Measurements from ENCODE around the gene MYO9B.

The MYO9B gene

DNA sequence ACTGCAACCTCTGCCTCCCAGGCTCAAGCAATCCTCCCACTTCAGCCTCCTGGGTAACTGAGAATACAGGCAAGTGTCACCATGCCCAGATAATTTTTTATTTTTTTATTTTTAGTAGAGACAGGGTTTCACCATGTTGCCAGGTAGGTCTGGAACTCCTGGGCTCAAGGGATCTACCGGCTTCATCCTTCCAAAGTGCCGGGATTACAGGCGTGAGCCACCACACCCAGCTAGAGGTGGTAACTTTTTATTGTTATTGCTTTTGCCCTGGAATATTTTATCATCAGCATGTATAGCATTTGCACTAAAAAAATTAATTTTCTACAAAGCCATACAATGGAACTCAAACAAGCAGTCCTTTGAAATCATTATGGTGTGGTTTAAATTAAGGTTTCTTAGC lies 14.4 kb upstream of the MYO9B start:
- DNase-seq (ENCODE audit: extremely low read depth in 1 of 2, low read depth in 1 of 2) = no peak

DNA sequence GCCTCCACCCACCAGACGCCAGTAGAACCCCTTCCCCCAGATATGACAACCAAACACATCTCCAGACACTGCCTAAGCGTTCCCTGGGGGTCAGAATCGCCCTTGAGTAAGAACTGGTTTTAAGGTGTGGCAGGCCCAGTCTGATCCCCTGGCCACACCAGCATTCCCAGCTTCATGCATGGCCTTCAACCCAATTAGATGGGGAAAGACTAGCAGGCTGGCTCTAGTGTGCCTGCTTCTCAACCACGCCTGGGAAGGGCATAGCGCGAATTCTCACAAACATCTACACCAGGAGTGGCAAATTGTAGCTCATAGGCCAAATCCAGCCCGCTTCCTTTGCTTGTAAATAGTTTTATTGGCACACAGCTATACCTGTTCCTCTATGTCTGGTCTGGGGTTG lies 13.9 kb upstream of the MYO9B start:
- DNase-seq (ENCODE audit: extremely low read depth in 1 of 2, low read depth in 1 of 2) = no peak

DNA sequence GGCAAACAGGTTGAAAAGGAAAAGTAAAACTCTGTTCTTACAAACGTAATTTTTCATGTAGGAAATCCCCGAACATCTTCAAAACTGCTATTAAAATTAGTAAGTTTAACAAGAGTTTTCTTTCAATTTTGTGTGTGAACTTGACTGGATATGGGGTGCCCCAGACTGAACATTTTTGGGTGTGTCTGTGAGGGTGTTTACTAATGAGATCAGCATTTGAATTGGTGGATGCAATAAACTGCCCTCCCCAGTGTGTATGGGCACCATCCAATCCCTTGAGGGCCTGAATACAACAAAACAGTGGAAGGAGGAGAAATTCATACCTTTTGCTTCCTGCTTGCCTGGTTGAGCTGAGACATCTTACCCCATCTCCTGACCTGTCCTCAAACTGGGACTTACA lies 12.1 kb upstream of the MYO9B start:
- no peak for DNase-seq (ENCODE audit: extremely low read depth in 1 of 2, low read depth in 1 of 2)

DNA sequence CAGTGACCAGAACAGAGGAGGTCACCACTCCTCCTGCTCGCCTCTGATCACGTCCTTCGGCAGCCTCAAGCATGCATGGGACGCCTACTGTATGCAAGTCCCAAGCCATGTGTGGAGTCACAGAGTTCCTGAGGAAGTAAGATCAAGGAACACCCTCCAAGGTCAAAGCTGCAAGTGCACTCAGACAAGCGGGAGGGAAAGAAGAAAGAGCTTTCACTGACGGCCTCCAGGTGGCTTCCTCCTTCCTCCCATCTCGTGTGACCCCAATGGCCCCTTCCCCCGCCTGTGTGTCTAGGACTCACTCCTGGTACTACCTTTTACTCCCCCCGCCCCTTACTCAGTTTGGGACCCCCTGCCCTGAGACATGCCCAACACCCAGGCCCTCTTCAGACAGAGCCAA lies 6.4 kb upstream of the MYO9B start:
- DNase-seq (ENCODE audit: extremely low read depth in 1 of 2, low read depth in 1 of 2) = no peak

DNA sequence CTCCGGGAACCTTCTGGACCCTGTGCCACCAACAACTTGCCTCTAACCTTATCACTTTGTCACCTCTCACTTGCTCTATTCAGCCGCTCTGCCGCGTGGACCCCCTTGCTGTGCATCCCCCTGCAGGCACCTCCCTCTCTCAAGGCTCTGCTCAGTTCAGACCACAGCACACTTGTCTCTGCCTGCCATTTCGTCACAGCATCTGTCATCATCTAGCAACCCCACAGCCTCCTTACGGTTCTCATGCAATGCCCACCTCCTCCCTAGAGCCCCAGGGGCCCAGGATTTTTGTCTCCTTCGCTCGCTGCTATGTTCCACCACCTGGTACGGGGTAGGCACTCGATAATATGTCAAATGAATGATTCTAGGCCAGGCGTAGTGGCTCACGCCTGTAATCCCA lies 5.2 kb upstream of the MYO9B start:
- no peak for DNase-seq (ENCODE audit: extremely low read depth in 1 of 2, low read depth in 1 of 2)

DNA sequence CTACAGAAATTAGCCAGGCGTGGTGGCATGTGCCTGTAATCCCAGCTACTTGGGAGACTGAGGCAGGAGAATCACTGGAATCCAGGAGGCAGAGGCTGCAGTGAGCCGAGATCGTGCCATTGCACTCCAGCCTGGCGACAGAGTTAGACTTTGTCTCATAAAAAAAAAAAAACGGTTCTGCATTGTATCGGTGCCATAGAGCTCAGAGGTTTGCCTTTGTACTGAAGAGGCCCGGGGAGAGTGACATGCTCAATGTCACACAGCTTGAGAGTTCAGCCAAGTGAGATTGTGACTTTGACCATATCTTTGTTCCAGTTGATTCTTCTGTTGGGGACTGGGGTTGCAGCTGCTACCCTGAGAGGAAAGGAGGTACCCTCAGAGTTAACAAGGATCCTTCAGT lies 4.7 kb upstream of the MYO9B start:
- DNase-seq (ENCODE audit: extremely low read depth in 1 of 2, low read depth in 1 of 2) = no peak

DNA sequence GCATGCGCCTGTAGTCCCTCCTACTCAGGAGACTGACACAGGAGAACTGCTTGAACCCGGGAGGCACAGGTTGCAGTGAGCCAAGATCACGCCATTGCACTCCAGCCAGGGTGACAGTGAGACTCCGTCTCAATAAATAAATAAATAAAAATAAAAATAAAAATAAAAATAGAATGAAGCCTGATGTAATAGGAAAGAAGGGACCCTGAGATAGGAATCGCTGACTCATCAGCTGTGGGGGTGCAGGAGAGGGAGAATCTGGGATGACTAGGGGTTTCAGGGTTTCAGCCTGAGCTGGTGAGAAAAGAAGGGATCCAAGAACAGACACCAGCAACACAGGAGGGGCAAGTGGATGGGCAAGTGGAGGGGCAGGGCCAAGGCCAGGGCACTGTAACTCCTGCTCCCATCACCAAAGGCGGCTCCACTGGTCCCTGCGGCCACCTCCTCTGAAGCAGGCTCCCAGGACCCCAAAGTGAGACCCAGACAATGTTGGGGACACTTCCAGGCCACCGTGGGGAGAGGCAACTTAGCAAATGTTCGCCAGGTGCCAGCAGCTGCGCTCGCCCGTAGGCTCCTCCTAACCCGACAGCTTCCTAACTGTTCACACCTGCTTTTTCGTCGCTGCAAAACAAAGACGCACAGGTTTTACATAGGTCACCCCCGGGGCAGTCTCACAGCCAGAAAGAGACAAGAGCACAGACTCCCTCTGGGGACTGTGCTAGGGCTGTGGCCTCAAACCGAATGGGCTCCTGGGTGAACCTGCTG lies 1.5 kb upstream of the MYO9B start:
- DNase-seq (ENCODE audit: extremely low read depth in 1 of 2, low read depth in 1 of 2) = no peak

DNA sequence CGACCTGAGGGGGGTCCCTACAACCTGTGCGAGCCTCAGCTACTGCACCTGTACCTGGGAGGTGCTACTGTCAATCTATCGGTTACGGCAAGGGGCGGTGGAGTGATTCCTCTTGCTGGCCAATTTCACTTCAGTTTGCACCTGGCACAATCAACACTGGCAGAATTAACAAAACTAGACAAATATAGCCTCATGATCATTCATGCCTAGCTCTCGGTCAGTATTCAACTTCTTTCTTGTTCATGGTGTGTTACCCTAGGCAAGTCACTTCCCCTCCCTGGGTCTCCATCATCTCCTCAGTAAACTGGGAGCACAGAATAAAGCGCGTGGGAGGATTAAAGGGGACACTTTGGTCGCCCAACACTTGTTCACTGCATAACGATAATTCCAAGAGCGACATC lies 943 bp upstream of the MYO9B start:
- no peak for DNase-seq (ENCODE audit: extremely low read depth in 1 of 2, low read depth in 1 of 2)

DNA sequence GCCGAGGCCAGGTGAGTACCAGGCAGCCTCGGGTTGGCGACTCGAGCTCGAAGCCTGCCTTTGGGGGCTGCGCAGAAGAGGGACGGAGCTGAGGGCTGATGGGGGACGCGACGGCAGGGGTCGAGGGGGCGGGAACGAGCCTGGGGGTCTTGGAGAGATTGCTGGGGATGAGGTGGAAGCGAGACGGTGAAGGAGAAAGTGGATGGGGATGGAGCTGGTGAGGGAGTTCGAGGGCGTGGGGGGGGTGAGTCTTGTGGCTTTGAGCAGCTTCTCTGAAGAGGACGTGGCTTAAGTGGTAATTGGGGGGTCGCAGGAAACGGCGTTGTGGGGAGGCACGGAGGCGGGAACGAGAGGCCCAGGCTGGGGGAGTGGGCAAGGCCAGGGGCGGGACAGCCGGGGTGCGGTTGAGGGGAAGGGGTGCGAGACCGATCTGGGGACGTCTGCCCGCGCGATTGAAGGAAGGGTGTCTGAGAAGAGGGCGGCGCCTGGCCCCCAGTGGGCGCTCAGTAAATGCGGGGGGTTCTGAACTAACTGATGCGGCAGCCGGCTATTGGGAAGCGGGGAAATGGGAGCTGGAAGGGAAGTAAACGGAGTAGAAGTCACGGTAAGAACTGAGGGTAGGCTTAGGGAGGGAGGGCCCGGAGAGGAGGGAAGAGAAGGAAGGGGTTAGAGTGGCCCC lies 426 bp downstream of the MYO9B start:
- peak in 1 of 2 donors; percentile 37 for DNase-seq (ENCODE audit: extremely low read depth in 1 of 2, low read depth in 1 of 2)

DNA sequence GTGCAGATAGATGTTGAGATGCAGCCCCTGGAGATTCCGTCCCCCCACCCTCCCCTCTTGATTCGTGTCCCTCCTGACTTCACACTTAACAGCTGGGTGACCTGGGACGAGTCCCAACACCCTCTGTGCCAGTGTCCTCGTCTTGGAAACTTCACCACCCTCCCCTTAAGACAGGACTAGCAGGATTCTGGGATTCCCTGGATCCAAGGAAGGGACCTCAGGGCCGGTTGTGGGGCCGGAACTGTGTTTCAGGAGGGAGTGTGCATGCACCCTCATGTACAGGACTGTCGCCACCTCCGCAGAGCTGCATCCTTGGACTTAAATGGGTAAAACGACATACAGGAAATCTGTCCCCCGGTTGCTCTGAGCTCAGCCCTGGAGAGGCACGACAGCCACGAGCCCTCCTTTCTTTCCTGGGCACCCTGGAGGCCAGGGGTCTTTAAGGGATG lies 990 bp downstream of the MYO9B start:
- no peak for DNase-seq (ENCODE audit: extremely low read depth in 1 of 2, low read depth in 1 of 2)

DNA sequence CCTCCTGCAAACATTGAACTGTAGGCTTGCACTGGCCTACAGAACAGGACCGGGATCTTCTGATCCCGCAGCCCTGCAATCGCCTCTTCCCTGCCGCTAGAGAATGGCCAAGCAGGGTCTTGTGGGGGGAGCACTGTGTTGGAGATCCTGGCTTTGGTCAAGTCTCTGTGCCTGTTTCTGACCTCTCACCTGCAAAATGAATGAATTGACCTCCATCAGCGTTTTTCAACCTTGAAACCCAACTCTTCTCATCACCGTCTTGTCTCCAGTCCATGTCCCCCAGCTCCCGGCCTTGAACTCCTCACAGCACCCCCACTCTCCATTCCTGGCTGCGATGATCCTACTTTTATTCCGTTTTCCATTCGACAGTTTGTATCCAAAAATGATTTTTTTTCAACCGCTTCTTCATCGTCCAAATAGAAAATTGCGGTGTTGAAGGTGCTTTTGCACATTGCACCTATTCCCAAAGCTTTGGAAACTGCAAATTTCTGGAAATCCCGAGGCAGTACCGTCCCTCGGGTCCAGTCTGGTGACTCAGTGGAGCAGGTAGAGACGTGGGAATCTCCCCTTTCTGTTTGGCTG lies 2.0 kb downstream of the MYO9B start:
- no peak for DNase-seq (ENCODE audit: extremely low read depth in 1 of 2, low read depth in 1 of 2)

DNA sequence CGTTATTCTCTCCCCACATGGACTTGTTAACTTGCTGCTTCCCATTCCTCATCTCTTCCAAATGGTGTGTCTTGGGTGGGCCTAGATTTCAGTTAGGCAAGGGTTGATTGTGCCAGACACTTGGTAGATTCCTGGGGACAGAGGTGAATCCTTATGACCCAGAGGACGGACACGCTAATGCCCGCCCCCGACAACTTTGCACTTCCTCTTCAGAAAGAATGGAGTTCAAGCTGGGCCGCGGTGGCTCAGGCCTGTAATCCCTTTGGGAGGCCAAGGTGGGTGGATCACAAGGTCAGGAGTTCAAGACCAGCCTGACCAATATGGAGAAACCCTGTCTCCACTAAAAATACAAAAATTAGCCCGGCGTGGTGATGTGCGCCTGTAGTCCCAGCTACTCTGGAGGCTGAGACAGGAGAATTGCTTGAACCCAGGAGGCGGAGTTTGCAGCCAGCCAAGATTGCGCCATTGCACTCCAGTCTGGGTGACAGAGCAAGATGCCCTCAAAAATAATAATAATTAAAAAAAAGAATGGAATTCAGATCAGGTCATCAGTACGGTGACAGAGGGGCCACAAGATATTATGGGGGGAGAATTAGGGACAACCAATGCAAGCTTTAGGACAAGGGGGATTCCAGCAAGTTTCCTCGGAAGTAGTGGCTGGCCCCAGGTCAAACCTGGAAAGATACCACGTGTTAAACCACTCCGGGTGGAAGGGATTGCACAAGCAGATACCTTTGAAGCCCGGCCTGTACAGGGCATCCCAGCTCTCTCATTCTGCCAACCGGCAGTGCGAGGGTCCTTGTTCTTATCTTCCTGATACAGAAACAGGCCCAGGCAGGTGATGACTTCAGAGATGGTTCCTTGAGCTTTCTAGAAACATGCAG lies 2.7 kb downstream of the MYO9B start:
- DNase-seq (ENCODE audit: extremely low read depth in 1 of 2, low read depth in 1 of 2) = no peak

DNA sequence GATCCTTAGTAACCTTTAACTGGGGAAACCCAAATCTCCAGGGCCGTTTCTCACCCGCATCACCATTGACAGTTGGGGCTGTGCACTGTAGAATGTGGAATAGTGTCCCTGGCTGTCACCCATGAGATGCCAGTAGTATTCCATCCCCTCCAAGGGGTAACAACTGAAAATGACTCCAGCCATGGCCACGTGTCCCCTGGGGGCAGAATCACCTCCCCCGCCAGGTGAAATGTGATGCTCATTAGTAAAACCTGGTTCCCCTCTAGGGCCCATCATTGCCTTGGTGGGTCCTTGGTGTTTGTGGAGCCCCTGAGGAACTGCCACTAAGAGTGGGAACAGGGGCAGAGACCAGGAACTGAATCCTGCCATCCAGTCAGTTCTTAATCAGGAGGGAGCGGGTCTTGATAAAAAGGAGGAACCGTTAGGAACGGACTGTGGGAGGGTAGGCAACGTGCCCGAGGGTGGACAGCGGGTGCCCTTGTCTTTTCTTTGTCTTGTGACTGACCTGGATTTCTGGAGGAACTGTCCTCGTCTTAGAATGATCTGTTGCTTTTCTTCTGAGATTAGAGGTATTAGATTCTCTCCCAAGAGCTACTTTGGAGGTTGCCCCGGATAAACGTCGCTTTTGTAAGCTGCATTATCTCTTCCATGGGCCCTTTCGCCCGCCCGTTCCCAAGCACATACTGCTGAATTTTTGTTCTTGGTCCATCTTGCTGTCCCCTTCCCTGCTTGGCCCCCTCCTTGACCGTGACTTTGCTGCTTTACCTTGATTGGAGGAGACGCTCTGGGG lies 3.5 kb downstream of the MYO9B start:
- no peak for DNase-seq (ENCODE audit: extremely low read depth in 1 of 2, low read depth in 1 of 2)

DNA sequence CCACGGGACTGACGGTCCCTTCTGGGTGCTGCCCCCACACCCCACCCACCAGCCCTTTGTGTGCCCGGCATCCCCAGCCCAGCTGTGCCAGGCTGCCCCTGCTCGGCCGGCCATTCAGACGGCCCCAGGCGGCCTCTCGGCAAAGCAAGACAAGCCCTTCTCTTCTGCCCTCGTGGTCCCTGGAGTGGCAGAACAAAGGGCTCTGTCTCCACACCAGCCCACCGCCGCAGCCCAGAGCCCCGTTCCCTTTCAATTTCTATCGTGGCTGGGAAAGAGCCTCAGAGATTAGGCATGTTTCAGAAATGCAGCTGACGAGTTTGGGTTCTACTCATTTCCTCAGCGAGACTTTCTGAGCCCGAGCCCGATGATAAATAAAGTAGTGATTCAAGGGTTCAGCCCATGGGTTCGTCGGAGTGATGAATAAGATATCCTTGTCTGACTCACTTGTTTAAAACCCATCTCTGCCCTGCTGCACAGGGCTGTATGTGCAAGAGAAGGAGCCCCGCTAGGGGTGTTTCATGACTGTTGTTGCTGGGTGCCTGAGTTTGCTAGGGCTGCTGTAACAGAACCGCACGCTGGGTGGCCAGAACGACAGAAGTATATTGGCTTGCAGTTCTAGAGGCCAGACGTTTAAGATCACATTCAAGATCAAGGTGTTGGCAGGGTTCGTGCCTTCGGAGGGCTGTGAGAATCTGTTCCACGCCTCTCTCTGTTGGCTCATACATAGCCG lies 4.3 kb downstream of the MYO9B start:
- peak; percentile 53 to 74 for DNase-seq (ENCODE audit: extremely low read depth in 1 of 2, low read depth in 1 of 2)

DNA sequence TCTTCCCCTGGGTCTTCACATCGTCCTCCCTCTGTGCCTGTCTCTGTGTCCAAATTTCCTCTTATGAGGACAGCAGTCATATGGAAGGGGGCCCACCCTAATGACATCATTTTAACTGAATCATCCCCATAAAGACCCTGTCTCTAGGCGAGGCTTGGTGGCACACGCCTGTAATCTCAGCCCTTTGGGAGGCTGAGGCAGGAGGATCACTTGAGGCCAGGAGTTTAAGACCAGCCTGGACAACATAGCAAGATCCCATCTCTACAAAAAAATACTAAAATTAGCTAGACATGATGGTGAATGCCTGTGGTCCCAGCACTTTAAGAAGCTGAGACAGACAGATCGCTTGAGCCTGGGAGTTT lies 4.8 kb downstream of the MYO9B start:
- DNase-seq (ENCODE audit: extremely low read depth in 1 of 2, low read depth in 1 of 2) = no peak

DNA sequence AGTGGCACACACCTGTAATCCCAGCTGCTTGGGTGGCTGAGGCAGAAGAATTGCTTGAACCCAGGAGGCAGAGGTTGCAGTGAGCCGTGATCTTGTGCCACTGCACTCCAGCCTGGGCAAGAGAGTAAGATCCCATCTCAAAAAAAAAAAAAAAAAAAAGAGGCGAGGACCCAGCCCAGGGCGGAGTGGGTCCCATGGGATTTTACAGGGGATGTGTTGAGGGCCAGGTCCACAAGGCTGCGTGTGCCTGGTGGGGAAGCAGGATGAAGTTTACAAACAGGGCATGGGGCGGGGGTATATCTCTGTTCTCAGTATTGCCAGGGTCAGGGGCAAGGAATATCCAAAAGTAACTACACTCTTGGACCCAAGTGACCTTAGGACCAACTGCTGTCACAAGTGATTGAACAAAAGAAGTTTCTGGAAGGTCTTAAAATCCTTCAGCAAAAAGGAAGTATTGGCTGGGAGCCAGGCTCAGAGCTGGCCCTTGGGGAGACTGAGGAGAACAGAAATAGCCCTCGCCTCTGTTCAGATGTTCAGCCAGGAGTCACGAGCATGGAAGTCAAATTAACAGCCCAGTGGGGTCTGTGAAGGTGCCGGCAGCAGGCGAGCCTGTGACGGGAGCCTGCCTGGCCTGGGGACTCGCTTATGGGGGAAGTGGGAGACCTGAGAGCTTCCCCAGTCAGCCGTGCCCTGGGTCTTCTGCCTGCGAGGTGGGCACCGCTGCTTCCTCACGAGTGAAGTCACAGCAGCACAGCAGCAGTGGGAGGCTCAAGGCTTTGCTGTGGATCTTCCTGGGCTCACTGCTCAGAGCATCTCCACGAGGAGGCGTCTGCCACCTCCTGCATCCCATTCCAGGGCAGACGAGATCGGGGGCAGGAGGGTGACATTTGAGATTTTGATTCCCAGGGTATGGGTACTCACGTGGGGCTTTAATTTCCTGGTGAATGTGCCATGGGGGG lies 6.4 kb downstream of the MYO9B start:
- no peak for DNase-seq (ENCODE audit: extremely low read depth in 1 of 2, low read depth in 1 of 2)

DNA sequence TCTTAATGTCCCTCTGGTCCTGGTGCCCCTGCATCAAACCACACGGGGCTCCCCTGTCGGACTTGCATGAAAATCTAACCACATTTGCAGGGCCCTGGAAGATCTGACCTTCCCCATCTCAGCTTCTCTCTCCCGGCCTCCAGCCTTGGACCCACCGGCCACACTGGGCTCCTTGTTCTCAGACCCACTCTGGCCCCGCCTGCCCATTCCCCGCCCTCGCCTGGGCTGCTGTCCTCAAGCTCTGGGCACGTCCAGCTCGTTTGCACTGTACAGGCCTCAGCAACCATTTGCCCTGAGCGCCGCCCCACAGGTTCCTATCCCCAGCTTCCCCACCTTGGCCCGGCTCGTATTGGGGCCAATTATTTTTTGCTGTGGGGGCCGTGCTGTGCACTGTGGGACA lies 10.5 kb downstream of the MYO9B start:
- DNase-seq (ENCODE audit: extremely low read depth in 1 of 2, low read depth in 1 of 2) = no peak

DNA sequence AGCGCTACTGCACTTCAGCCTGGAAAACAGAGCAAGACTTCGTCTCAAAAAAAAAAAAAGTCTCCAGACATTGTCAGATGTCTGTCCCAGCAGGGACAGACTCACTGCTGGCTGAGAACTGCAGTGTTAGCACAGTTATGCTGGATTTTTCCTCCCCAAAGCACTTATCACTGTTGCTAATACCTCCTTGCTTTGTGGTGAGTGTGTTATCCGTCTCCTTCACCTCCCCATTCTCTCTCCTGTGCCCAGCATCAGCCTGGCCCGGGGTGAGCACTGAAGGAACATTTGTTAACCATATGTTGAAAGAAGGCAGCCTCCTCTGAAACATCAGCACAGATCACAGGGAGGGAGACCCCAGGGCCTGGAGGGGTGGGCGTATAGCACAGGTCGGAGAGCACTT lies 11.3 kb downstream of the MYO9B start:
- no peak for DNase-seq (ENCODE audit: extremely low read depth in 1 of 2, low read depth in 1 of 2)

DNA sequence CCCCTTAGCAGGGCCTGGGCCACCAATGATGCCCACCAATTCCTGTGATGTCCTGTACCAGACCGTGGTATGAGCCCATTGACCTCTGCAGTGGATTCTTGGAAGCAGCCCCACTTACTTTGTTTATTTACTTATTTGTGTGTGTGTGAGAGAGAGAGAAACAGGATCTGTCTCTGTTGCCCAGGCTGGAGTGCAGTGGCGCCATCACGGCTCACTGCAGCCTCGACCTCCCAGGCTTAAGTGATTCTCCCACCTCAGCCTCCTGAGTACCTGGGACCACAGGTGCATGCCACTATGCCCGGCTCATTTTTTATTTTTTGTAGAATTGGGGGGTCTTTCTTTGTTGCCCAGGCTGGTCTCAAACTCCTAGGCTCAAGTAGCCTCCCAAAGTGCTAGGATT lies 13.0 kb downstream of the MYO9B start:
- DNase-seq (ENCODE audit: extremely low read depth in 1 of 2, low read depth in 1 of 2) = no peak
